ENCODE data around the gene TEKT1.

The TEKT1 gene

GRCh38 chr17:6755731-6756184 is 75.8 kb downstream of the TEKT1 start, which contains the start of gene XAF1:
TSS of gene XAF1 (plus strand) at chr17:6756046. CDS start at chr17:6756079, 33 bp downstream.
- no peak for DNase-seq

GRCh38 chr17:6755281-6755680 is 76.2 kb downstream of the TEKT1 start:
- no peak for DNase-seq

- no peak for DNase-seq
Measured at GRCh38 chr17:6753546-6753945, 78.0 kb downstream of the TEKT1 start.

GRCh38 chr17:6753006-6753445 is 78.5 kb downstream of the TEKT1 start:
- DNase-seq: no peak

- DNase-seq: no peak
Measured at GRCh38 chr17:6752068-6752909, 79.2 kb downstream of the TEKT1 start.

- DNase-seq: no peak
Measured at GRCh38 chr17:6749519-6749918, 82.0 kb downstream of the TEKT1 start.

- no peak for DNase-seq
Measured at GRCh38 chr17:6748617-6749016, 82.9 kb downstream of the TEKT1 start.
